IMR-90 (cell line): ENCODE measurements around the gene EEPD1. TPM values are rescaled to one million over a fixed set of nuclear protein-coding genes. Genes with fewer than 3 reads are reported as not detected.

ENCODE experiments used
- ATAC-seq: fragments of 200-7000 bp; cut with Tn5 transposase; 2 replicates; pipeline ENCODE4 v1.9.1; 2020; ENCODE audit warnings: low read depth, mild to moderate bottlenecking, moderate library complexity
- BruUV-seq: library from RNA; stranded (reverse); fragments of 400-500 nt; replicated peaks from 2 replicates; lab custom pipeline; 2021; lab: Mats Ljungman, UMichigan
- CTCF ChIA-PET: fragments of 300-600 bp; formaldehyde crosslinking; extraction: SDS; loops from one replicate; lab custom pipeline; 2021; ENCODE audit warnings: antibody characterized with exemption; lab: Yijun Ruan, JAX
- POLR2A ChIA-PET: fragments of 300-600 bp; sonication (Branson Sonifier 250); formaldehyde crosslinking; loops from one replicate; lab custom pipeline; 2022; ENCODE audit warnings: antibody characterized with exemption; ENCODE audit not compliant: unreplicated experiment; lab: Charles Lee
- DNase-seq: peaks from one replicate; pipeline ENCODE4 v3.0.0; 2013
- H2AFZ ChIP-seq: replicated peaks from 2 replicates; pipeline ENCODE3; 2013; ENCODE audit warnings: low read length, mild to moderate bottlenecking; ENCODE audit not compliant: poor library complexity
- H2AK5ac ChIP-seq: 2 replicates; pipeline ENCODE4 v1.6.1; 2013; ENCODE audit warnings: low read depth, low read length, inconsistent platforms
- H2AK9ac ChIP-seq: replicated peaks from 2 replicates; pipeline ENCODE3; 2013; ENCODE audit warnings: mild to moderate bottlenecking, low read depth, low read length, moderate library complexity; ENCODE audit not compliant: poor library complexity
- H2BK120ac ChIP-seq: 2 replicates; pipeline ENCODE4 v1.6.1; 2013; ENCODE audit warnings: low read depth, low read length, inconsistent platforms
- H2BK15ac ChIP-seq: 3 replicates; pipeline ENCODE4 v1.6.1; 2013; ENCODE audit warnings: low read depth, low read length, inconsistent platforms
- H2BK20ac ChIP-seq: 2 replicates; pipeline ENCODE4 v1.6.1; 2013; ENCODE audit warnings: low read depth, mild to moderate bottlenecking, inconsistent platforms, low read length, moderate library complexity
- H2BK5ac ChIP-seq: 2 replicates; pipeline ENCODE4 v1.6.1; 2013; ENCODE audit warnings: mild to moderate bottlenecking, low read depth, low read length, inconsistent platforms; ENCODE audit not compliant: poor library complexity, severe bottlenecking
- H3K14ac ChIP-seq: replicated peaks from 2 replicates; pipeline ENCODE4 v1.6.1; 2013; ENCODE audit warnings: low read depth, low read length, inconsistent platforms
- H3K18ac ChIP-seq: 2 replicates; pipeline ENCODE4 v1.6.1; 2013; ENCODE audit warnings: low read depth, low read length, control low read depth
- H3K23ac ChIP-seq: 2 replicates; pipeline ENCODE4 v1.6.1; 2013; ENCODE audit warnings: low read depth, low read length, inconsistent platforms
- H3K27ac ChIP-seq: 2 replicates; pipeline ENCODE4 v1.5.1; 2013; ENCODE audit warnings: mild to moderate bottlenecking, control low read depth, low read length; ENCODE audit not compliant: insufficient read depth
- H3K27me3 ChIP-seq: 2 replicates; pipeline ENCODE4 v1.6.1; 2013; ENCODE audit warnings: low read length; ENCODE audit not compliant: control insufficient read depth, insufficient read depth
- H3K36me3 ChIP-seq: 2 replicates; pipeline ENCODE4 v1.6.1; 2013; ENCODE audit warnings: low read length, mixed read lengths; ENCODE audit not compliant: control insufficient read depth, insufficient read depth
- H3K4ac ChIP-seq: 2 replicates; pipeline ENCODE4 v1.6.1; 2013; ENCODE audit warnings: low read depth, low read length, inconsistent platforms
- H3K4me1 ChIP-seq: 2 replicates; pipeline ENCODE4 v1.6.1; 2013; ENCODE audit warnings: low read length, mixed read lengths; ENCODE audit not compliant: control insufficient read depth, insufficient read depth
- H3K4me2 ChIP-seq: 2 replicates; pipeline ENCODE4 v1.6.1; 2013; ENCODE audit warnings: low read depth, mild to moderate bottlenecking, control low read depth, low read length, moderate library complexity
- H3K4me3 ChIP-seq: 2 replicates; pipeline ENCODE4 v1.5.1; 2013; ENCODE audit warnings: low read depth, mild to moderate bottlenecking, control low read depth, low read length, moderate library complexity; ENCODE audit not compliant: insufficient read depth
- H3K56ac ChIP-seq: 2 replicates; pipeline ENCODE4 v1.6.1; 2013; ENCODE audit warnings: low read length, inconsistent platforms; ENCODE audit not compliant: insufficient read depth; ENCODE audit errors: extremely low read depth
- H3K79me1 ChIP-seq, 2 experiments: 2 replicates each; pipeline ENCODE4 v1.6.1; 2013; ENCODE audit warnings: low read length in 2 of 2, inconsistent platforms in 1 of 2, low read depth in 1 of 2
- H3K9ac ChIP-seq: 2 replicates; pipeline ENCODE4 v1.6.1; 2013; ENCODE audit warnings: low read depth, low read length, control low read depth
- H3K9me1 ChIP-seq: 2 replicates; pipeline ENCODE4 v1.6.1; 2013; ENCODE audit warnings: low read length, inconsistent platforms; ENCODE audit not compliant: insufficient read depth
- H3K9me3 ChIP-seq: 2 replicates; pipeline ENCODE4 v1.6.1; 2013; ENCODE audit warnings: low read length; ENCODE audit not compliant: control insufficient read depth, insufficient read depth
- H4K20me1 ChIP-seq: 2 replicates; pipeline ENCODE4 v1.6.1; 2013; ENCODE audit warnings: low read length, inconsistent platforms; ENCODE audit not compliant: insufficient read depth
- H4K5ac ChIP-seq: 2 replicates; pipeline ENCODE4 v1.6.1; 2013; ENCODE audit warnings: mild to moderate bottlenecking, low read depth, low read length, control low read depth
- H4K8ac ChIP-seq, 2 experiments: 2 replicates each; pipeline ENCODE4 v1.6.1; 2013; ENCODE audit warnings: low read depth in 2 of 2, low read length in 2 of 2, control low read depth in 1 of 2, inconsistent platforms in 1 of 2
- H4K91ac ChIP-seq: 2 replicates; pipeline ENCODE4 v1.6.1; 2013; ENCODE audit warnings: low read depth, low read length, inconsistent platforms; ENCODE audit not compliant: insufficient read depth
- CHD1 ChIP-seq: IDR thresholded peaks from 2 replicates; pipeline ENCODE4 v1.6.1; 2012; ENCODE audit warnings: low read depth, low read length, improper control_type of control experiment
- CTCF ChIP-seq: conservative IDR thresholded peaks from 2 replicates; pipeline ENCODE4 v1.5.1; 2012; ENCODE audit warnings: mild to moderate bottlenecking, low read depth, low read length, improper control_type of control experiment
- ELK1 ChIP-seq: fragments of 150-350 bp; IDR thresholded peaks from 2 replicates; pipeline ENCODE4 v1.6.1; 2016; ENCODE audit warnings: low read depth, mild to moderate bottlenecking, low read length, moderate library complexity, borderline replicate concordance
- MAFK ChIP-seq: IDR thresholded peaks from 2 replicates; pipeline ENCODE4 v1.6.1; 2012; ENCODE audit warnings: low read depth, low read length, improper control_type of control experiment
- MAZ ChIP-seq: IDR thresholded peaks from 2 replicates; pipeline ENCODE4 v1.6.1; 2012; ENCODE audit warnings: low read depth, mild to moderate bottlenecking, low read length, improper control_type of control experiment, moderate library complexity, borderline replicate concordance
- MXI1 ChIP-seq: IDR thresholded peaks from 2 replicates; pipeline ENCODE4 v1.6.1; 2012; ENCODE audit warnings: low read depth, mild to moderate bottlenecking, low read length, moderate library complexity, borderline replicate concordance
- NFE2L2 ChIP-seq: fragments of 150-350 bp; IDR thresholded peaks from 2 replicates; pipeline ENCODE4 v1.6.1; 2016; ENCODE audit warnings: low read depth, mild to moderate bottlenecking, low read length
- RAD21 ChIP-seq: IDR thresholded peaks from 2 replicates; pipeline ENCODE4 v1.6.1; 2012; ENCODE audit warnings: low read length, improper control_type of control experiment
- RCOR1 ChIP-seq: IDR thresholded peaks from 2 replicates; pipeline ENCODE4 v1.6.1; 2012; ENCODE audit warnings: mild to moderate bottlenecking, low read length, improper control_type of control experiment; ENCODE audit not compliant: insufficient replicate concordance
- RFX5 ChIP-seq: IDR thresholded peaks from 2 replicates; pipeline ENCODE4 v1.8.0; 2012; ENCODE audit warnings: low read depth, mild to moderate bottlenecking, low read length, moderate library complexity
- SMC3 ChIP-seq: fragments of 150-350 bp; IDR thresholded peaks from 2 replicates; pipeline ENCODE4 v1.6.1; 2016; ENCODE audit warnings: low read depth, mild to moderate bottlenecking, antibody characterized with exemption, low read length, moderate library complexity
- USF2 ChIP-seq: fragments of 150-350 bp; IDR thresholded peaks from 2 replicates; pipeline ENCODE4 v1.6.1; 2017; ENCODE audit warnings: mild to moderate bottlenecking, antibody characterized with exemption, low read length, low read depth
- WGBS, 2 experiments: methylation state at CpG; one replicate each; pipeline versions ENCODE4 v1.1.5 to v1.1.7; 2013; ENCODE audit warnings: missing lambda C conversion rate in 2 of 2; ENCODE audit not compliant: insufficient read length in 1 of 2; ENCODE audit errors: extremely low coverage in 2 of 2; 5-methylcytosine and 5-hydroxymethylcytosine counted together
- dilution Hi-C: fragments of 300-500 bp; cut with HindIII; formaldehyde crosslinking; loops from one replicate; pipeline ENCODE4 v1.14.3; 2018; ENCODE audit warnings: low sequenced_read_pairs; ENCODE audit not compliant: unreplicated experiment
- in situ Hi-C: fragments of 300-500 bp; cut with MboI; formaldehyde crosslinking; loops from 3 replicates; pipeline ENCODE4 v1.14.3; 2019; ENCODE audit warnings: low sequenced_read_pairs, inconsistent platforms, mixed read lengths
- intact Hi-C: fragments of 100-400 bp; cut with micrococcal nuclease; formaldehyde crosslinking; loops from 2 replicates; pipeline ENCODE4 v1.10.0; 2022
- polyA plus RNA-seq, 3 experiments: library from polyadenylated mRNA; depleted of rRNA; stranded (reverse); fragments of >200 nt; gene quantifications; 2 replicates each; pipeline ENCODE4 v1.2.3, GENCODE V29; 2012; ENCODE audit warnings: low replicate concordance in 1 of 3
- total RNA-seq: library from RNA; depleted of rRNA; stranded (reverse); fragments of >200 nt; gene quantifications from 2 replicates; pipeline ENCODE4 v1.2.3, GENCODE V29; 2012

The EEPD1 gene
- total and polyA plus RNA-seq, 2 of the 4 experiments (the other 2 are of a cell fraction): 7.3 to 15.2 TPM

- no peak overlapping the region for H4K91ac ChIP-seq
- H2BK120ac ChIP-seq: no peak overlapping the region
- H3K4ac ChIP-seq: no peak overlapping the region
- H3K4me2 ChIP-seq: no peak overlapping the region
- no peak for ATAC-seq
- no TSS peak for BruUV-seq
- no peak overlapping the region for H3K9ac ChIP-seq
- CTCF ChIA-PET: no interaction called here
- H2AK9ac ChIP-seq: no peak overlapping the region
- H2BK5ac ChIP-seq: no peak overlapping the region
- H3K27ac ChIP-seq: no peak overlapping the region
- H3K9me3 ChIP-seq: no peaks in the 10 kb centered on the region
- in situ Hi-C loops: no loop called here
- peaks cover 12% of the 10 kb centered on the region for H3K4me1 ChIP-seq
- H3K14ac ChIP-seq: no peak overlapping the region
- no peaks in the 10 kb centered on the region for H3K36me3 ChIP-seq
- no peak overlapping the region for H3K4me3 ChIP-seq
- H3K23ac ChIP-seq: no peak overlapping the region
- POLR2A ChIA-PET: no interaction called here
- H4K20me1 ChIP-seq: no peaks in the 10 kb centered on the region; the same call in 1 of the 2 replicates
- H4K8ac ChIP-seq: no peak overlapping the region
- no peaks in the 10 kb centered on the region for H3K27me3 ChIP-seq
- no peak for TF ChIP-seq ELK1
- TF ChIP-seq RFX5: no peak
- TF ChIP-seq MAFK: no peak
- TF ChIP-seq NFE2L2: no peak
- TF ChIP-seq CHD1: no peak
- no peak for TF ChIP-seq MAZ
- no peak for TF ChIP-seq RAD21
- TF ChIP-seq MXI1: no peak
- TF ChIP-seq RCOR1: no peak
- TF ChIP-seq SMC3: no peak
- TF ChIP-seq CTCF: no peak
- no peak for TF ChIP-seq USF2
- WGBS, 2 experiments: no CpG with 5 or more reads among the region's 4 CpGs
- H2AK5ac ChIP-seq: 0 out of 2 replicates have a peak overlapping the region, but pooled peaks have one; percentile 47
- no peak overlapping the region for H2BK20ac ChIP-seq
- H3K9me1 ChIP-seq: peaks cover 14% of the 10 kb centered on the region
- no peak overlapping the region for H2AFZ ChIP-seq
- DNase-seq: no peak
- no peak overlapping the region for H2BK15ac ChIP-seq
- peaks cover 4 to 39% of the 10 kb centered on the region in 2 experiments for H3K79me1 ChIP-seq
- no peak overlapping the region for H4K5ac ChIP-seq
- H3K18ac ChIP-seq: peak overlapping the region; percentile 29
- H3K56ac ChIP-seq: no peak overlapping the region
- dilution Hi-C loops: no loop called here
- intact Hi-C loops: no loop called here
These were observed 28.6 kb downstream of the EEPD1 start for GRCh38 chr7:36181668-36182067.
